K562 (cell line): Measurements from ENCODE around the gene THOC5. TPM values are rescaled to one million over a fixed set of nuclear protein-coding genes. Genes with fewer than 3 reads are reported as not detected.
"Not testable (repeated sequence)": the region's sequence is repeated elsewhere in the genome, so short reads cannot be mapped to it uniquely, and the experiment has no call there.

Source experiments
- ATAC-seq: fragments of 200-7000 bp; cut with Tn5 transposase; 3 replicates; pipeline ENCODE4 v1.9.1; 2020; ENCODE audit warnings: moderate library complexity
- BruUV-seq: library from RNA; stranded (reverse); fragments of 400-500 nt; replicated peaks from 2 replicates; lab custom pipeline; 2021; lab: Mats Ljungman, UMichigan
- CTCF ChIA-PET: fragments of 300-600 bp; formaldehyde crosslinking; extraction: SDS; loops from one replicate; lab custom pipeline; 2021; ENCODE audit warnings: low intra/inter-chr PET ratio; lab: Yijun Ruan, JAX
- POLR2A ChIA-PET: fragments of 300-600, 350-650 bp; sonication (Branson Sonifier 250); formaldehyde crosslinking; extraction: SDS; loops from one replicate; lab custom pipeline; 2021; ENCODE audit warnings: antibody characterized with exemption, inconsistent platforms; lab: Yijun Ruan, JAX
- DNase-seq, 4 experiments: peaks; one replicate each; pipeline versions ENCODE4 v3.0.0 to v3.0.0-alpha.2; 2011 to 2018; ENCODE audit warnings: low spot score in 3 of 4, mixed read lengths in 3 of 4; ENCODE audit errors: extremely low read depth in 1 of 4
- FAIRE-seq: peaks from 2 replicates; lab custom pipeline; 2011; peaks lifted over from hg19 to GRCh38; lab: Jason Lieb, UNC
- H2AFZ ChIP-seq: 2 replicates; pipeline ENCODE4 v1.6.0; 2011; ENCODE audit warnings: low read depth, low read length, control low read depth, inconsistent platforms
- H3K27ac ChIP-seq: fragments of 200-600 bp; 3 replicates; pipeline ENCODE4 v1.8.0; 2011; ENCODE audit warnings: low read depth, mild to moderate bottlenecking, control low read depth, inconsistent platforms, low read length, moderate library complexity, mixed read lengths; ENCODE audit errors: extremely low read depth
- H3K27me3 ChIP-seq, 2 experiments: fragments of 300-600 bp in 1 of 2; 2 replicates in 1 of 2; 3 replicates in 1 of 2; pipeline versions ENCODE4 v1.6.0 to v1.8.0; 2011; ENCODE audit warnings: inconsistent platforms in 2 of 2, low read length in 2 of 2, mild to moderate bottlenecking in 1 of 2, mixed read lengths in 1 of 2, moderate library complexity in 1 of 2; ENCODE audit not compliant: control insufficient read depth in 2 of 2, insufficient read depth in 2 of 2
- H3K36me3 ChIP-seq: fragments of 300-600 bp; 3 replicates; pipeline ENCODE4 v1.8.0; 2011; ENCODE audit warnings: mild to moderate bottlenecking, low read length, inconsistent platforms; ENCODE audit not compliant: control insufficient read depth, insufficient read depth
- H3K4me1 ChIP-seq, 2 experiments: fragments of 200-600 bp in 1 of 2; replicated peaks in 1 of 2; 2 replicates in 1 of 2; 3 replicates in 1 of 2; pipeline versions ENCODE4 v1.5.1 to v1.8.0; 2011; ENCODE audit warnings: inconsistent platforms in 2 of 2, low read length in 2 of 2, mild to moderate bottlenecking in 1 of 2, mixed read lengths in 1 of 2, moderate library complexity in 1 of 2; ENCODE audit not compliant: control insufficient read depth in 2 of 2, insufficient read depth in 2 of 2
- H3K4me2 ChIP-seq: 2 replicates; pipeline ENCODE4 v1.6.1; 2011; ENCODE audit warnings: low read length, control low read depth, inconsistent platforms, mixed read lengths; ENCODE audit not compliant: insufficient read depth
- H3K4me3 ChIP-seq: fragments of 200-600 bp; sonication (generic), shearing (Covaris generic); 2 replicates; pipeline ENCODE4 v1.5.1; 2016; ENCODE audit warnings: control low read depth, inconsistent platforms
- H3K79me2 ChIP-seq: fragments of 200-600 bp; 3 replicates; pipeline ENCODE4 v1.8.0; 2011; ENCODE audit warnings: low read length, inconsistent platforms; ENCODE audit not compliant: control insufficient read depth, insufficient read depth
- H3K9ac ChIP-seq, 2 experiments: 2 replicates each; pipeline versions ENCODE4 v1.6.0 to v1.6.1; 2011; ENCODE audit warnings: low read depth in 2 of 2, low read length in 2 of 2, control low read depth in 1 of 2, inconsistent platforms in 1 of 2, mild to moderate bottlenecking in 1 of 2, mixed read lengths in 1 of 2; ENCODE audit not compliant: insufficient read depth in 1 of 2
- H3K9me1 ChIP-seq: one replicate; pipeline ENCODE4 v1.6.0; 2011; ENCODE audit warnings: inconsistent platforms, mild to moderate bottlenecking, low read length, moderate library complexity; ENCODE audit not compliant: control insufficient read depth, insufficient read depth
- H3K9me3 ChIP-seq: replicated peaks from 2 replicates; pipeline ENCODE4 v1.5.1; 2011; ENCODE audit warnings: low read depth, low read length, inconsistent platforms; ENCODE audit not compliant: control insufficient read depth, insufficient read depth
- H4K20me1 ChIP-seq: replicated peaks from 2 replicates; pipeline ENCODE4 v1.6.1; 2011; ENCODE audit warnings: low read length, inconsistent platforms, mixed read lengths; ENCODE audit not compliant: control insufficient read depth, insufficient read depth
- HNRNPK ChIP-seq: fragments of 200-400 bp; formaldehyde crosslinking; IDR thresholded peaks from one replicate; pipeline ENCODE4 v1.6.1; 2018; ENCODE audit warnings: mild to moderate bottlenecking, low read depth, low read length; ENCODE audit not compliant: poor library complexity, severe bottlenecking
- WGBS: fragments of 100-300 bp; shearing (Covaris generic); methylation state at CpG from one replicate; pipeline ENCODE4 v1.1.6; 2016; ENCODE audit warnings: low coverage, mixed read lengths; ENCODE audit not compliant: insufficient coverage; ENCODE audit errors: missing lambda C conversion rate; 5-methylcytosine and 5-hydroxymethylcytosine counted together
- in situ Hi-C: fragments of 300-500 bp; cut with MboI; formaldehyde crosslinking; loops from 4 replicates; pipeline ENCODE4 v1.15.0; 2018; ENCODE audit warnings: inconsistent platforms, mixed read lengths
- intact Hi-C: fragments of 100-400 bp; cut with micrococcal nuclease; formaldehyde crosslinking; loops from 2 replicates; pipeline ENCODE4 v1.14.2; 2022
- polyA plus RNA-seq, 8 experiments: library from polyadenylated mRNA; depleted of rRNA in 4 of 8; stranded (reverse) in 5 of 8; unstranded in 3 of 8; fragments of >200 nt; fragmentation: Nextera tagmentation in 2 of 8; fragmentation: Illumina TruSeq in 1 of 8; extraction: Ambion mirVana in 2 of 8; extraction: Trizol in 1 of 8; gene quantifications; 2 replicates each; pipeline versions ENCODE4 v1.2.1 to v1.2.3, GENCODE V29; 2011 to 2014; ENCODE audit warnings: inconsistent platforms in 1 of 8, missing spikeins in 1 of 8
- total RNA-seq, 7 experiments: library from RNA; depleted of rRNA in 6 of 7; stranded (reverse); fragments of >200 nt in 6 of 7; fragmentation: Illumina TruSeq in 2 of 7; extraction: Trizol in 2 of 7; gene quantifications; 2 replicates each; pipeline versions ENCODE4 v1.2.1 to v1.2.3, GENCODE V29; 2011 to 2021; ENCODE audit warnings: low replicate concordance in 1 of 7
- TF ChIP-seq, protein P1 (sequence below): IDR thresholded peaks from 2 replicates; pipeline ENCODE4 v1.6.1; 2011; ENCODE audit not compliant: insufficient read length; ENCODE audit errors: extremely low read depth

The THOC5 gene
- total and polyA plus RNA-seq, 9 of the 15 experiments (the other 6 are each of a cell fraction or from before 2014, with no cell fraction given) = 45.3 to 96.5 (median 51.4) TPM

DNA sequence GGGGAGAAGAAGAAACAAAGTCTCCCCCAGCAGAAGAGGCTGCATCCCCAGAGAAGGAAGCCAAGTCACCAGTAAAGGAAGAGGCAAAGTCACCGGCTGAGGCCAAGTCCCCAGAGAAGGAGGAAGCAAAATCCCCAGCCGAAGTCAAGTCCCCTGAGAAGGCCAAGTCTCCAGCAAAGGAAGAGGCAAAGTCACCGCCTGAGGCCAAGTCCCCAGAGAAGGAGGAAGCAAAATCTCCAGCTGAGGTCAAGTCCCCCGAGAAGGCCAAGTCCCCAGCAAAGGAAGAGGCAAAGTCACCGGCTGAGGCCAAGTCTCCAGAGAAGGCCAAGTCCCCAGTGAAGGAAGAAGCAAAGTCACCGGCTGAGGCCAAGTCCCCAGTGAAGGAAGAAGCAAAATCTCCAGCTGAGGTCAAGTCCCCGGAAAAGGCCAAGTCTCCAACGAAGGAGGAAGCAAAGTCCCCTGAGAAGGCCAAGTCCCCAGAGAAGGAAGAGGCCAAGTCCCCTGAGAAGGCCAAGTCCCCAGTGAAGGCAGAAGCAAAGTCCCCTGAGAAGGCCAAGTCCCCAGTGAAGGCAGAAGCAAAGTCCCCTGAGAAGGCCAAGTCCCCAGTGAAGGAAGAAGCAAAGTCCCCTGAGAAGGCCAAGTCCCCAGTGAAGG is 64.3 kb downstream of the THOC5 start:
- H2AFZ ChIP-seq, ATAC-seq, H3K79me2 ChIP-seq, BruUV-seq, H3K4me2 ChIP-seq, H3K9me1 ChIP-seq, CTCF ChIA-PET, H3K4me1 ChIP-seq, H4K20me1 ChIP-seq, H3K27me3 ChIP-seq, in situ Hi-C loops, H3K4me3 ChIP-seq, H3K27ac ChIP-seq, intact Hi-C loops, DNase-seq, H3K9me3 ChIP-seq, POLR2A ChIA-PET, FAIRE-seq, H3K9ac ChIP-seq: not testable (repeated sequence)
- H3K36me3 ChIP-seq = peaks cover 27% of the 10 kb centered on the region; the same call in 1 of the 3 replicates
- 45% methylated on average over 3 of the region's 8 CpGs for WGBS

DNA sequence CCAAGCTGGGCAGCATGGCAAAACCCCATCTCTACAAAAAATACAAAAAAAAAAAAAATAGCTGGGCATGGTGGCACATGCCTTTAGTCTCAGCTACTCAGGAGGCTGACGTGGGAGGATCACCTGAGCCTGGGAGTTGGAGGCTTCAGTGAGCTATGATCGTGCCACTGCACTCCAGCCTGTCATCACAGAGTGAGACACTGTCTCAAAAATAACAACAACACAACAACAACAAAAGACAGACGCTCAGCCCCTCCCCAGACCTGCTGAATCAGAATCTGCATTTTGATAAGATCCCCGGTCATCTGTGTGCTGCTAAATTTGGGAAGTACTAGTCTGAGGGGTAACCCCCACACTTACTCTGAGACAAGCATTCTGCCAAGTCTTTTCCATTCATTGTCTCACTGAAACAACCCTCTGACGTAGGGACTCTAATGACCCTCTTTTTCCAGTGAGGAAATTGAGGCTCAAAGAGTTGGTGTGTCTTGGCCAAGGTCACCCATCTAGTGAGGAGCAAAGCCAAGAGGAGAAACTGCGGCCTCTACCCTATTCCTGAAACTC is 66.1 kb downstream of the THOC5 start:
- Histone ChIP-seq H3K36me3 (peaks cover 30% of the 10 kb centered on the region; the same call in 1 of the 3 replicates), H3K9me3 (no peaks in the 10 kb centered on the region), H2AFZ (no peak overlapping the region), H3K79me2 (peaks cover 4% of the 10 kb centered on the region), H3K4me3 (no peak overlapping the region), H3K9me1 (no peaks in the 10 kb centered on the region), H3K27me3 (no peaks in the 10 kb centered on the region), H3K4me2 (no peak overlapping the region), H3K4me1 (peaks cover 2 to 7% of the 10 kb centered on the region in 2 experiments; a peak in 3 of 5 replicates), H3K27ac (no peak overlapping the region), H3K9ac (no peak overlapping the region), H4K20me1 (no peaks in the 10 kb centered on the region)
- DNase-seq = no peak
- FAIRE-seq = no peak
- 44% methylated on average over 5 of the region's 6 CpGs for WGBS
- no peak for ATAC-seq
- POLR2A ChIA-PET = interaction anchor here (0.9 kb wide), 1 partner anchor 16 kb away, joined by 3 read pairs; no protein-coding TSS in a partner anchor
- no TSS peak for BruUV-seq
- in situ Hi-C loops = no loop called here
- TF ChIP-seq HNRNPK = no peak
- TF ChIP-seq, protein P1, sequence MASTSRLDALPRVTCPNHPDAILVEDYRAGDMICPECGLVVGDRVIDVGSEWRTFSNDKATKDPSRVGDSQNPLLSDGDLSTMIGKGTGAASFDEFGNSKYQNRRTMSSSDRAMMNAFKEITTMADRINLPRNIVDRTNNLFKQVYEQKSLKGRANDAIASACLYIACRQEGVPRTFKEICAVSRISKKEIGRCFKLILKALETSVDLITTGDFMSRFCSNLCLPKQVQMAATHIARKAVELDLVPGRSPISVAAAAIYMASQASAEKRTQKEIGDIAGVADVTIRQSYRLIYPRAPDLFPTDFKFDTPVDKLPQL = no peak
- CTCF ChIA-PET = no interaction called here
- intact Hi-C loops = no loop called here
